Motor neuron (in vitro differentiated cells): ENCODE data around the gene SUFU. TPM values are rescaled to one million over a fixed set of nuclear protein-coding genes. Genes with fewer than 3 reads are reported as not detected.
A peak's percentile ranks its signal among the peaks of the same experiment; 100 is the strongest.

Experiments used
- ATAC-seq, 8 experiments: fragments of 200-7000 bp; cut with Tn5 transposase; replicated peaks in 6 of 8; 2 replicates each; pipeline ENCODE4 v1.8.0; 2021; ENCODE audit warnings: mild to moderate bottlenecking in 8 of 8, moderate library complexity in 8 of 8
- H3K27ac ChIP-seq, 2 donors: fragments of 250-450 bp; sonication (Bioruptor Pico); 2 replicates each; pipeline ENCODE4 v1.9.0; 2021; ENCODE audit warnings: antibody characterized with exemption in 2 of 2, mild to moderate bottlenecking in 2 of 2, moderate library complexity in 1 of 2
- H3K4me1 ChIP-seq, 2 donors: fragments of 250-450 bp; sonication (Bioruptor Pico); replicated peaks in 1 of 2; 2 replicates each; pipeline ENCODE4 v1.6.1; 2021; ENCODE audit warnings: antibody characterized with exemption in 2 of 2, mild to moderate bottlenecking in 2 of 2, moderate library complexity in 1 of 2
- H3K4me3 ChIP-seq, 5 donors: fragments of 250-450 bp; sonication (Bioruptor Pico); 2 replicates each; pipeline ENCODE4 v1.9.0; 2021; ENCODE audit warnings: antibody characterized with exemption in 5 of 5, mild to moderate bottlenecking in 5 of 5, moderate library complexity in 4 of 5
- WGBS, 10 experiments: fragments of 450-650 bp; shearing (Covaris generic); methylation state at CpG; one replicate each; pipeline ENCODE4 v1.0.0; 2022; 5-methylcytosine and 5-hydroxymethylcytosine counted together
- in situ Hi-C, 9 experiments: fragments of 400-800 bp; cut with MboI; loops; one replicate each; pipeline ENCODE4 v1.15.0; 2021; ENCODE audit warnings: low sequenced_read_pairs in 9 of 9, low pct_unique_long_range_greater_than_20kb in 2 of 9; ENCODE audit not compliant: unreplicated experiment in 9 of 9
- total RNA-seq, 8 experiments: library from RNA; unstranded; fragments of 300-600 nt; gene quantifications; 2 replicates each; pipeline versions ENCODE4 v1.2.3 to v1.2.4, GENCODE V29; 2022

SUFU gene
- total RNA-seq, 8 experiments from 2014 or later, result 2.9 to 9.7 (median 4.8) TPM

DNA sequence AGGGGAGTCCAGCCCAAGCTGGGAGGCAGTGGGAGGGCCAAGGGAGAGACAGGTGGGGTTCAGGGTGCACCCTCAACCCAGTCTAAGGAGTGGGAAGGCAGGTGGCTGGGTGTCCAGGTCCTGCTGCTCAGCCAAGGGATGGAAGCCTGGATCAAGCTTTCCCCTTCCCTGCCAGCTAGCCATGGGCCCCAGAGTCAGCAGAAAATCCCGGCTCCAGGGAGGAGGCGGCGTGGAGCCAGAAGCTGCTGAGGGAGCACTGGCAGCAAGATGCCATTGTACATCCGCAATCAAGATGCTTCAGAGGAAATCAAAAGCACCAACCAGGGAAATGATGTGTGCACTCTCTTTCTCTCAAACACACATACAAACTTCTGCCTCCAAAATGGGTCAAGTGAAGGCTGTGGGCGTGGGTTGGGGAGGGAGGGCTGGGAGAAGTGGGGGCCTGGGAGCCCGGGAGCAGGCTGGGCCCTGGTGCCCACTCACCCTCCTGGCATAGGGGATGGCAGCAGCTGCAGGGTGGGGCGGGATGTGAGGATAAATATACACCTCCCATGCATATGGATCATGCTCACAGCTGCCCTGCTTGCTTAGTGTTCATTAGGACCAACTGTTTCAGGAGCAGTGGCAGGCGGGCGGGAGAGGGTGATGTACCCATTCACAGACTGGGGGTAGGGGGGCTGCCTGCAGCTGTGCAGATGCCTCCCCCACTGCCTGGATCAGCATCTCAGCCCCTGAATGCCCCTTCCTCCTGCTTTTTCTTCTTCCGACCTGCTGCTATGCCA, 164.7 kb downstream of the SUFU start:
- ATAC-seq, result peak in 3 of 8 experiments; percentile 11 to 51 (median 24)

DNA sequence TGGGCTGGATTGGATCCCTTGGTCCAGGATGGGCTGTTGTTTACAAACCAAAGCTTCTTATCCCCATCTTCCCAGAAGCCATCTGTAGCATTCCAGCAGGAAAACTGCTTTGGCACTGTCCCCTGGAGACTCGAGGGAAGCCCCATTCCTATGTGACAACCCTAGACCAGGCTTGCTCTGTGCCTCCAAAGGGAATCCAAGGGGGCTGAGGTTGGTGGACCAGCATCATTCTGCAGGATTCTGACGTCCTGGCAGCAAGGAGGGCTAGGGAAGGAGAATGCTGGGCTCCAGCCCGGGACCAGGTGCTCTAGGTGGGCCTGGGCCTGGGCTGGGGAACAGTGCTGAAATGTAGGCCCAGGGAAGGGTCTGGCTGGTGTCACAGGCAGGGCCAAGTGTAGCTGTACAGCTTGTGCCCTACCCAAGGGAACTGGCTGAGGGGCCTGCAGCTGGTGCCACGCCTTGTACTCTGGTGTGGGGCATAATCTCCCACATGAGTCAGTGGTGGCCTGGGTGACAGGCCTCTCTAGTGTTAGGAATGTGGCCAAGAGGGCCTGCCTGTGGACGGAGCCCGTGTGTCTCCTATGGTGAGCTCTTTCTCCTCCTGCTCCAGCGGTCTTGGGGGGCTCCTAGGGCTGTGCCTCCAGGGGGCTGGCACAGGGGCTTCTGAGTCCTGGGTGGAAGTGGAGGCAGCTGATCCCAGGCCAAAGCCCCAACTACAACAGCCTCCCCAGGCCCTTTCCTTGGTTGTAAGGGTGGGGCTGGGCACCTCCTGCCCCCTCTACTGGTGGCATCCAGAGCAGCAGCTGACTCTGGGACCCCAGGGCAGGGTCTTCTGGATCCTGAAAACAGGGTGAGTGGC, 165.7 kb downstream of the SUFU start:
- in situ Hi-C loops, result no loop called here

More for the DNA sequence above, 164.7 kb downstream of the SUFU start:
- H3K4me1 ChIP-seq, result peaks cover 39 to 43% of the 10 kb centered on the region in 2 donors
- no peak overlapping the region for H3K4me3 ChIP-seq
- peak overlapping the region in 1 of 2 donors; percentile 45 for H3K27ac ChIP-seq
- in situ Hi-C loops, result no loop called here
- 0 to 100% (median 93%) methylated on average over 1 to 3 of the region's 10 CpGs; no CpG with 5 or more reads in 6 of the 10 experiments for WGBS, 10 experiments

DNA sequence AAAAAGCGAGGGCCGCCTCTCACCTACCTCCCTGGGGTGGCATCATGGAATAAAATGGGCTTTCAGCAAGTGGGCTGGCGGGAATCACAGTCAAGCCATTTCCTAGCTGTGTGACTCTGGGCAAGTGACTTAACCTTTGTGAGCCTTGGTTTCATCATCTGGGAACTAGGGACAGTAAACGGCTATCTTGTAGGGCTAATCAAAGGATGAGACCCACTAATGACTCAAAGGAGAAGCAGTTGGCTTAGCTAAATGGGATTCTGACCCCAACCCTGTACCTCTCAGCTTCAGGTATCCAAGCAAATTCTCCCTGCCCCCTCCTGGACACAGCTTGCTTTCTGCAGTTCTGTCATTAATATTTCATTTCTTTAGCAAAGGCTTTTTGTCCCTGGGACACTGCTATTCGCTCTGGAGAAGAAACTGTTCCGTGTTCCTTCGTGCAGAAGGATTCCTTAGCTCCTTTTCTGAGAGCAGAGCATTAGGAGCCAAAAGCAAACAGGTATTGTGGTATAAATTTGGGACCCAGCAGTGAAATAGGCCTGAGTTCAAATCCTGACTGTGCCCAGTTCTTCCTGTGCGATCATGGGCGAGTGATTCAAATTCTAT, 166.4 kb downstream of the SUFU start:
- ATAC-seq, result no peak
- H3K4me1 ChIP-seq, result peaks cover 55 to 56% of the 10 kb centered on the region in 2 donors
- H3K27ac ChIP-seq, result peak overlapping the region in 1 of 2 donors; percentile 4
- H3K4me3 ChIP-seq, result no peak overlapping the region
- in situ Hi-C loops, result no loop called here
- 71 to 100% (median 89%) methylated on average over 2 to 7 of the region's 9 CpGs; no CpG with 5 or more reads in 2 of the 10 experiments for WGBS, 10 experiments

More for the DNA sequence above, 165.7 kb downstream of the SUFU start:
- Histone ChIP-seq H3K4me3 (no peak overlapping the region), H3K4me1 (peaks cover 48 to 50% of the 10 kb centered on the region in 2 donors), H3K27ac (no peak overlapping the region)
- whole genome bisulfite sequencing, 10 experiments, result 0 to 94% (median 74%) methylated on average over 1 to 3 of the region's 7 CpGs; no CpG with 5 or more reads in 4 of the 10 experiments
- peak; percentile 5 to 75 (median 28) for ATAC-seq

DNA sequence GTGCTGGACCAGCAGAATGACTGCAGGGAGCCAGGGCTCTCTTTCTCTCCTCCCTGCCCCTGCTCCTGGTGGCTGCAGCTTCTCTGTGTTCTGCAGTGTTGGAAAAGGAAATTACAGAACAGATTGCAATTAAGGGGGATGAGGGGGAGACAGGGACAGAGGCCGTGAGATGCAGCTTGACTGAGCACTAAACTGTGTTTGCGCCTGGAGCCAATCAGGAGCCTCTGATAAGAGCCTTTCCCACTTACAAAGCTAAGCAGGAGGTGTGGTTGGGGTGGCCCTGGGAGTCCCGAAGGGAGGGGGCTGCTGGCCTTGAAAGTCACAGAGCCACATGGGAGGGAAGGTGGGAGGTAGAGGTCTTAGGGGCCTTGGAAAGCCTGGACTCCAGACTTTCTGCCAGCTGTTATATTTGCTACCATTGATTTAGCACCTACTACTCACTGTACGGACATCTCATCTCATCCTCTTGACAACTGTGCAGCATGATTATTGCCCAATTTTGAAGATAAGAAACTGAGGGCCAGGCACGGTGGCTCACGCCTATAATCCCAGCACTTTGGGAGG, 167.2 kb downstream of the SUFU start:
- Histone ChIP-seq H3K27ac (peak overlapping the region; percentile 7 to 16), H3K4me1 (peaks cover 63 to 64% of the 10 kb centered on the region in 2 donors), H3K4me3 (no peak overlapping the region)
- no peak for ATAC-seq
- in situ Hi-C loops, result no loop called here
- 80 to 100% (median 92%) methylated on average over 1 to 3 of the region's 6 CpGs; no CpG with 5 or more reads in 4 of the 10 experiments for WGBS, 10 experiments

DNA sequence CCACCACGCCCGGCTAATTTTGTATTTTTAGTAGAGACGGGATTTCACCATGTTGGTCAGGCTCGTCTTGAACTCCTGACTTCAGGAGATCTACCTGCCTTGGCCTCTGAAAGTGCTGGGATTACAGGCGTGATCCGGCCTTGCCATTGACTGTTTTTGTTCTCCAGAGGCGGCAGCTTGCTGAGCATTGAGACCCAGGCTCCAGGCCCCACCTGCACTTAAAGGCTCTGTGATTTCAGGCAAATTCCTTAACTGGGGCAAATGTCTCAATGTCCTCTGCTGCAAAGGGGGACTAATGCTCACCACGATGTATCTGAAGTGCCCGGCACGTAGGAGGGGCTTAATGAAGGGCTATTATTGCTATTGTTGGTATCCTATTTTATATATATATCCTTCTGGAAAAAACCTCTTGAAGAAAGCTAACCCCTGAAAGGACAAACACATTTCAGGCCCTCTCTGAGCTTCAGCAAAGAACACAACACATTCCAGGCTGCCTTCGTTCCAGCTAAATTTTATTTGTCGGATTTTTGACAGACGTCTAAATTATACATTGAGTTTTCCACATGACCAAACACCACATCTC, 169.6 kb downstream of the SUFU start:
- in situ Hi-C loops, result no loop called here
- ATAC-seq, result no peak
- Histone ChIP-seq H3K27ac (peak overlapping the region; percentile 85 to 87), H3K4me1 (peaks cover 76 to 80% of the 10 kb centered on the region in 2 donors), H3K4me3 (peak overlapping the region in 1 of 5 donors; percentile 21)
- WGBS, 10 experiments, result 9 to 64% (median 33%) methylated on average over 3 to 13 of the region's 13 CpGs

DNA sequence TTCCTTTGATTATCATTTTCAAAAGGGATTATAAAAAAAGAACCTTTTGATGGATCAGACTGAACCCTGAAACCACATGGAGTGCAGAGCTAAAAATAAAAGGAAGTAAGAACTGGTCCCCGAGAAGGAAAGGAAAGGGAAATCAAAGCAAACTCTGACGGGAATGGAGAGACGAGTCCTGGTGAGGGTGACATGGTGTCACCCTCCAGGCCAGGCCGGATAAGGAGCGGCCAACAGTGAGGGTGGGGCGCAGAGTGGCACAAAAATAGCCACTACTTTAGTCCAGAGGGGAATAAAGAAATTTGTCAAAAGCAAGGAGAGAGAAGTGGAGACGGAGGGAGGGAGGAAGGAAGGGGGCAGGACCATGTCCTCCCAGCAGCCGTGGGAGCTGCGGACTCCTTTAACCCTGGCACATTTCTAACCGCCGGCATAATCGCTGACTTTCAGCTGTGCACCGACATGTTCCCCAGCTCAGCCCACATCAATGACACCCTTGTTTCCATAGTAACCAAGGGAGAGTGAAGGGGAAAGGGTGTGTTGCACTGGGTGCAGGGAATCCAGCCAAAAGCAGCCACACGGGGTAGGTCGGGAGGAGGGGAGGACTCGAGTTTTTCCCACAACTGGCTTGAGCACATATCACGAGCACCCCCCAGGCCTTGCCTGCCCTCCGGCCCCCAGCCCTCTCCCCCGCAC, 170.2 kb downstream of the SUFU start:
- in situ Hi-C loops, result no loop called here
- ATAC-seq, result peak; percentile 37 to 81 (median 66)
- Histone ChIP-seq H3K4me1 (peaks cover 82 to 87% of the 10 kb centered on the region in 2 donors), H3K4me3 (peak overlapping the region in 3 of 5 donors; percentile 6 to 21 (median 19)), H3K27ac (peak overlapping the region; percentile 85 to 87)
- 0 to 13% (median 6%) methylated on average over 2 to 10 of the region's 19 CpGs; no CpG with 5 or more reads in 2 of the 10 experiments for WGBS, 10 experiments

DNA sequence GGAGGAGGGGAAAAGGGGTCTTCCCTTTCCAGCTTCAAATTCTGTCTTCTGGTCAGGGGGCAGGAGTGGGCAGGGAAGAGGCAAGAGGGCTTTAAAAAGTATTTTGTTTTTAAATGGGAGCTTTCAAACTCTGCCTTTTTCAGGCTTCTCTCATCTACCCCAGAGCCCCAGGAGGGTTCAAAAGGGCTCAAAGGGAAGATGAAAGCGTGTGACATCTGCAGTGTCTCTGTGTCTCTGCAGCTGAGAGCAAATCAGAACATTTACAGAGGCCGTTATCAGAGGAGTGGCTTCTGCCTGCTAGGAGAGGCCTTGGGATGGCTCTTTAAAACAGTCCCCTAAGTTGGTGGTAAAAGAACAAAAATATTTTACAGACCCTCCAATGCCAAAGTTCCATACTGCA, 170.8 kb downstream of the SUFU start:
- Histone ChIP-seq H3K4me1 (peaks cover 83 to 89% of the 10 kb centered on the region in 2 donors), H3K27ac (peak overlapping the region; percentile 85 to 87), H3K4me3 (peak overlapping the region in 3 of 5 donors; percentile 12 to 21 (median 19))
- WGBS, 10 experiments, result 0 to 67% (median 10%) methylated on average over 1 to 2 of the region's 2 CpGs; no CpG with 5 or more reads in 6 of the 10 experiments
- peak in 2 of 8 experiments; percentile 4 to 6 for ATAC-seq
- in situ Hi-C loops, result no loop called here

DNA sequence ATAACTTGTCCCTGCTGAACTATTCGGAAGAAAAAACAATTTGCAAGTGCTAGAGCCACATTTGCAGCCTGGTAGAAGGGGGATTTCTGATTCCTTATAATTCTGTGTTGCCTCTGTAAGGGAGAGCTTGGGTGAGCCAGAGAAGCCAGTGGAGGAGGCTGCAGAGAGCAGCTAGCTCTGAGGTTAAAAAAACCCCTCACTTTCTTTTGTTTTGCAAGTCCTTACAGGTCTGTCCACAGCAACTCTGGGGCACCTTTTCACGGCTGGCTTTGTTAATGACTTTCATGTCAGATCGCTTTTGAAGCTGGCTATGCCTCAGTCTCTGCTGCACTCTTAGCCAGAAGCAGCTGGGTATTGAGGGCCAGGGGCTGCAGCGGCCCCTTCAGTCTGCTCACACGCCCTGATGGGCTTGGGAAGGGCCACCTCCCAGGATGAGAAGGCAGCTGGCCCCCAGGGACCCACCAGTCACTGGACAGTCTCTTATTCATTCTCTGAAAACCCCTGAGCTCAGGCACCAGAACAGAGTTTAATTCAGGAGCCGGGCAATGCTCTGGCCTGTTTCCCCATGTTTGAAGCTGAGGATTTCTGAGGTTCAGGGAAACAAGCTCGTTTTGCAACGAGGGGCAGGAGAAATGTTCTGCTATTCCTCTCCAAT, 171.4 kb downstream of the SUFU start:
- ATAC-seq, result peak in 5 of 8 experiments; percentile 29 to 65 (median 58)
- H3K4me1 ChIP-seq, result peaks cover 82 to 85% of the 10 kb centered on the region in 2 donors
- in situ Hi-C loops, result no loop called here
- peak overlapping the region; percentile 85 to 87 for H3K27ac ChIP-seq
- WGBS, 10 experiments, result 0 to 58% (median 4%) methylated on average over 1 to 6 of the region's 8 CpGs; no CpG with 5 or more reads in 3 of the 10 experiments
- H3K4me3 ChIP-seq, result peak overlapping the region in 3 of 5 donors; percentile 12 to 21 (median 19)

DNA sequence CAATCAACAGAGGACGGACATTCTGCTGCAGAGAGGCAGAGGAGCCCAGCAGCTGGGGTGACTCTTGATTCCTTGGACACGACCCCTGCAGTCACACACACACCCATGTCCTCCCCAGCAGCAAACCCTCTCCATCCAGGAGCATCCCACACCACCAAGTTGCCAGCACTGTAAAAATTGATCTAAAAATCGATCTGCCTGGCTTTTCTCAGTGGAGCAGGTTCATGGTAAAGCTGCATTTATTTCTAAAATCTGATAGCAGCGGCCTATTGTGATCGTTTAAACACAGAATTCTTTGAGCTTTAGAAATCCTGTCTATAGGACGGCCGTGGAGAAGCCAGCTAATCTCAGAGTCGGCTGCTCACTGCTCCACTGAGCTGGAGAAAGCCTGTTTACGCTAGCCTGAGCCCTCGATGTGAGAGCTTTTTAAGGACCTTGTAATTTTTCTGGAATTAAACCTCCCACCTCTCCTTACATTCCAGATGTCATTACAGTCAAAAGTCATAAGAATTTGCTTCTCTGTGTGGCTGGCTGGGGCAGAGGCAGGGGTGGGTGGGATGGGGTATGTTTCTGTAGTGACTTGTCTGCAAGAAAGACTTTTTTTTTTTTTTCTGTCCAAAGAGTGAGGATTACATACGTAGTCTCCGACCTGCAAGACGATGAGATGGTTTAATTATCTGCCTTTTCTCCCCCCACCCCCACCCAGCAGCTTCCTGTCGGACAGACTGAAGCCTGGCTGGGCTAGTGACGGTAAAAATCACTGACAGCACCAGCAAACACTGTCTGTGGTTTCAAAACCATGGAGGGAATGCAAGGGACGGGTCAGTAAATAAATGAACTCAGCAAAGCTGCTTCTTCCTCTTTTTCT, 172.1 kb downstream of the SUFU start:
- peak in 6 of 8 experiments; percentile 5 to 50 (median 29) for ATAC-seq
- WGBS, 10 experiments, result 0 to 75% (median 6%) methylated on average over 1 to 10 of the region's 16 CpGs; no CpG with 5 or more reads in 1 of the 10 experiments
- in situ Hi-C loops, result no loop called here
- Histone ChIP-seq H3K27ac (peak overlapping the region; percentile 85 to 87), H3K4me3 (peak overlapping the region in 3 of 5 donors; percentile 12 to 21 (median 19)), H3K4me1 (peaks cover 74 to 77% of the 10 kb centered on the region in 2 donors)

DNA sequence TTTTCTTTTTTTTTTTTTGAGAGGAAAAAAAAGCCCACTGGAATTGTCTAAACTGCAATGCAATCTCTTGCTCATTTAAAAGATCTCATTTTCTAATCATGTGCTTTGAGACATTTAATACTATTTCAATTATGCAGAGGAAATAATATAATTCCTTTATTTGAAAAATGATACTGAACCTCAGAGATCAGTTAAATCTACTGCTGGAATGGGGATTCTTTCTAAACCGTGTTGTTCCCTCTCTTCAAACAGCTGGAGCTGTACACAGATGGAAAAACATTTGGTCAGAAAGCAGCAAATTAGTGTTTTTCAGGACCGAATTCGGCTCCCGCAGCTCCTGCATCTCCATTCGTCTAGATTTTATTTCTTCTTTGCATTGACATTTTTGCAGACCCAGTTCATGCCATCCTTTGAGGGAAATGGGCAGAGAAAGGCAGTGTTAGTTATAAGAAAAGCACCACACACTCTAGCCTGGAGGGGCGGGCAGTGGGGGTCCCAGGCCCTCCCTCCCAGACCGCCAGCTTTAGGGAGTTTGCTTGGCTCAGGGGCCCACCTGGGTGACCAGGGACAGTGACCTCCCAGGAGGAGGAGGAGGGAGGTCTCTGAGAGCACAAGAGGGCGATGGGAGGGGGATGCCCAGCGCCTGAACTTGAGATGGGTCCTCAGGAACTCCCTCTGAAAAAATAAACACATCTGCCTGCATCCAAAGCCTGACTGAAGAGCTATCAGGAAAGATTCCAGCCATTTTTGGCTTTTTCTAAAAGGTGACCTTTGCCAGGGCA, 173.0 kb downstream of the SUFU start:
- Histone ChIP-seq H3K4me3 (peak overlapping the region in 3 of 5 donors; percentile 12 to 21 (median 19)), H3K4me1 (peaks cover 71 to 73% of the 10 kb centered on the region in 2 donors), H3K27ac (peak overlapping the region; percentile 85 to 87)
- WGBS, 10 experiments, result 17 to 86% (median 50%) methylated on average over 1 to 9 of the region's 9 CpGs; no CpG with 5 or more reads in 2 of the 10 experiments
- in situ Hi-C loops, result no loop called here
- ATAC-seq, result no peak
